GM19351 (cell line): ENCODE measurements around the gene FBXO28.

Source experiments
- ATAC-seq: cut with Tn5 transposase; IDR thresholded peaks from one replicate; pipeline ENCODE4 v1.9.1; 2021; ENCODE audit warnings: mild to moderate bottlenecking, moderate library complexity; ENCODE audit not compliant: unreplicated experiment

The FBXO28 gene

DNA sequence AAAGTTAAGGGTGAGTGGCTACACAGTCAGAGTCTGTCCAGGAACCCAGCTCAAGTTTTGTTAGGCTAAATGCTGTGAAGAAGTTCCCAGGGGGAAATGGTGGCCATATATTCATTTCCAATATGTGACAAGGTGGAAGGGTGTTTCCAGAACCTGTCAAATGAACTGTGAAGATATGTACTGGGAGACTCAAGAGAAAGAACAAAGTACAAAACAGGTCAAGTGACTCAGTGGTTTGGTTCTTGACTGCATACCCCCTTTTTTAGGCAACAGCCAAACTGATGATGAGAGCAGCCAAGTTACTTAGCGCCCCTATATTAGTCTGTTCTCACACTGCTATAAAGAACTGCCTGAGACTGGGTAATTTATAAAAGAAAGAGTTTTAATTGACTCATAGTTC lies 18.6 kb upstream of the FBXO28 start:
- ATAC-seq: no peak

GRCh38 chr1:224095867-224096266 lies 18.0 kb upstream of the FBXO28 start:
- no peak for ATAC-seq

- ATAC-seq: no peak
These were observed 17.1 kb upstream of the FBXO28 start for GRCh38 chr1:224096773-224097172.

DNA sequence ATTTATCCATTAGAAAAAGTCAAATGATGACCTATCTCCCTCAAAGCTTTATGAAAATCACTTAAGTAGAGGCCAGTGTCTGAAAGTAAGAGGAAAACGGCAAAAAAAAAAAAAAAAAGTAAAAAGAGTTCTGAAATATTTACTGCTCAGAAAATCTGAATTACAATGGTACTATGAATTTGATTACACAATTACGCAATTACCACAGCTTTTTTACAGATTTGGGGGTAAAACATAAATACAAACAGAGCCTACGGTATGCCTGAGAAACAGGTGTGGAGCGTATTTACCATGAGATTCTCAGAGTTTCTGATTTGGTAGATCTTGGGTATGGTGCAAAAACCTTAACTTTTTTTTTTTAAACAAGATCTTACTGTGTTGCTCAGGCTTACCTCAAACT lies 15.9 kb upstream of the FBXO28 start:
- ATAC-seq: no peak

DNA sequence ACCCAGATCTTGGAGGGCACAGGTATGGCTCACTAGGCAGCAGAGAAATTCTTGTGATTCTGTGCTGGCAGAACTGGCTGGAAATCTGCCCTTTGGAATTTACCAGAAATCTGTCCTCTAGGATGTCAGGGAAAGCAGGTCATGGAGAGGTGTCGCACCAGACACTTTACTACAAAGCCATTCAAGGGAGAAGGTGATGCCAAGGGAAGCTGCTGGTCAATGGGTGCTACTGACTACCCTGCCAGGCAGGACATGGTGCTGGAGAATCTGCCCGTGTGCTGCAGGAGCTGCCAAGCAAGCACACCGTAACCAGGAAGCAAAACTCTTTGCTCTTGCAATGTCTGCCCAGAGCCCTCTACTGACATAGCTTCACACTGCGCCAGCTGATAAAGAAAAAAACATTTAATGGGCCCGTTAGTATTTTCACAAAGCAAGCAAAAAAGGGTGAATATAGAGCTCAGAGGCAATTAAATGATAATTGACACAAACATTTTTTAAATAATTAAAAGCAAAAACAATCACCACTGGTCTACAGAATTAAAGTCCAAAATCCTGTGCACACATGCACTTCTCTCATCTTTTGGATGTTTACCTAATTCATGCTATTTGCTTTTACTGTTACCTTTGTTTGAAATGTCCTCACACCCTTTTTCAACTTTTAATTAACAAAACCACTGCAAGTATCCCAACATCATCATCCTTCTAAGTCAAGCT lies 7.2 kb upstream of the FBXO28 start:
- ATAC-seq: peak; percentile 86

DNA sequence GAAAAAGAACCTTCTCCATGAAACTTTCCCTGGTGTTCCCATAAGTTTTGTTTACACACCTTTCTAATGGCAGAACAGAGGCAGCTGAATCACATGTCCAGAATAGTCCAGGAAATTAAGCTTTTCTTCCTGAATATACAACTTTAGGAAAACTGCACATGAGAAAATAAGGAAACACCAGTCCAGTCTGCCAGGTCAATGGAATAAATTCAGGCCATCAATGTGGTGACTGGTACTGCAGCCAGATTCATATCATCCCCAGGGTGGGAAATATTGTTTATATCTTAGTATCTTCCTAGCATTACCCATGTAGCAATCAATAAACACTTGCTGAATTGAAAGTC lies 6.7 kb upstream of the FBXO28 start:
- ATAC-seq: no peak

DNA sequence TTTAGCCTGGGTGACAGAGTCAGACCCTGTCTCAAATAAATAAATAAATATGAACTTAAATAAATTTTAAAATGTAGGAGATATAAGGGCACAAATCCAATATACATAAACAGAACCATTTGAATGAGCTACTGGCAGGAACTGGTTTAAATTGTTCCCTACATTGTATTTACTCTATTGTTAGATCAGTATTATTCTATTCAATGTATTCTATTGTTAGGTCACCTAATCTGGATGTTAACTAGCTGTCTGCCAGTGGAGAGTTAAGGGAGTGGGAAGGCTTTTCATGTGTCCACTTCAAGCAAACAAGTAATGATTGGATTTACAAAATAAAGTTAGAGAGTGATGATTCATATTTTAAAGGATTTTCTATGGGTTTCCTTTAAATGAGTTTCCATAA lies 4.9 kb upstream of the FBXO28 start:
- no peak for ATAC-seq

DNA sequence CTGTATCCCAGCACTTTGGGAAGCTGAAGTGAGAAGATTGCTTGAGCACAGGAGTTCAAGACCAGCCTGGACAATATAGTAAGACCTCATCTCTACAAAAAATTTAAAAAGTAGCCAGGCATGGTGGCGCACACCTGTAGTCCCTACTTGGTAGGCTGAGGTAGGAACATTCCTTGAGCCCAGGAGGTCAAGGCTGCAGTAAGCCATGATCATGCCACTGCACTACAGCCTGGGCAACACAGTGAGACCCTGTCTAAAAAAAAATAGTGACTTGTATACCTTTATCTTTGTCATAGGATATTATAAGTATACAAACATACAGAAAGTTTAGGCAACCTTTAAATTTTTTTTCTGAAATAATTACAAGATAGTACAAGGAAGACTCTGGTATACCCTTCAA lies 3.9 kb upstream of the FBXO28 start:
- no peak for ATAC-seq

DNA sequence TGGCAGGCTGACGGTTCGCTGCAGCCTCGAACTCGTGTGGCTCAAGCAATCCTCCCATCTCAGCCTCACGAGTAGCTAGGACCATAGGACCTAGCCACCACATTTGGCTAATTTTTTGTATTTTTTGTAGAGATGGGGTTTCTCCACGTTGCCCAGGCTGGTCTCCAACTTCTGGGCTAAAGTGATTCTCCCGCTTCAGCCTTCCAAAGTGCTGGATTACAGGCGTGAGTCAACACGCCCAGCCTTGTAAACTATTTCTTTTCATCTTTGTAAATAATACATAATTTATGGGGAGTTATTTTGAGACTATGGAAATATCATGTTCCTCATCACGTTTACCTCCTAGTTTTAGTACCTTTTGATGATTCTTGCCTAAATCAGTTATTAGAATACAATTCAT lies 906 bp upstream of the FBXO28 start:
- no peak for ATAC-seq

GRCh38 chr1:224113545-224113917 lies 380 bp upstream of the FBXO28 start:
- peak; percentile 8 for ATAC-seq

DNA sequence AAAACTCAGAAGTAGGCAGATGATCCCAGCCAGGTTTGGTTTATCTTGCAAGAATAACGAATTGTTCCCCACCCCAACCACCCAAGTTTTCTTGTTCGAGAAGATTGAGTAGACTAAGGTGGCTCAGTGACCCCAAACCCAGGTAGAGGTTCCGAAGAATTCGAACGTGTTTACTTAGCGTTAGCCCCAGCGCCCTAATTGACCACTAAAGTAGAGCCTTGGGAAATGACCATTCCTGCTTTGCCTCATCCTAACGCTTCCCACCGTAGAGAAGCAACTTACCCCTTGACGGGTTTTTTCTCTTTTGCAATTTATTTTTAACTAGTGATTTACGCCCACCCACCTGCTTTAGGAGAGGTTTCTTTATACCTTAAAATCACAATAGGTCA lies 870 bp downstream of the FBXO28 start:
- ATAC-seq: no peak

GRCh38 chr1:224116131-224116530 lies 2.2 kb downstream of the FBXO28 start:
- ATAC-seq: peak; percentile 34

GRCh38 chr1:224118688-224119087 lies 4.8 kb downstream of the FBXO28 start:
- ATAC-seq: no peak

GRCh38 chr1:224123136-224123535 lies 9.2 kb downstream of the FBXO28 start:
- ATAC-seq: no peak

DNA sequence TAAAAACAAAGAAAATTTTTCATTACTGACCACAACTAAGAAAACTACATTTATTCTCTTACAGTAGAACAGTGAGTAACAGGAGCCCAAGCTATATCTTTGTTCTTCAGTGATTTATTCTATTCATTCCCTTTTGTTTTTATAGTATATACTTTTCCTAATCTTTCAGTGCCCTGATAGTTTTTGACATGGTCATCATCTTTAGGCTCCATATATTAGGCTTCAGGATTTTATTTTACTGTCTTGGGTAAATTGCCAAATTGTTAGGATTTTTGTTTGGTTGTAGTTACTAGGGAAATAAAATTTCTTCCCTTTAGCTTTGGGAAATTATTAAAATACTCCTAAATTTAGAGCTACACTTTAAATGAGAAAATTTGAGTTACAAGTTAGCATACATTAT lies 10.3 kb downstream of the FBXO28 start:
- no peak for ATAC-seq

DNA sequence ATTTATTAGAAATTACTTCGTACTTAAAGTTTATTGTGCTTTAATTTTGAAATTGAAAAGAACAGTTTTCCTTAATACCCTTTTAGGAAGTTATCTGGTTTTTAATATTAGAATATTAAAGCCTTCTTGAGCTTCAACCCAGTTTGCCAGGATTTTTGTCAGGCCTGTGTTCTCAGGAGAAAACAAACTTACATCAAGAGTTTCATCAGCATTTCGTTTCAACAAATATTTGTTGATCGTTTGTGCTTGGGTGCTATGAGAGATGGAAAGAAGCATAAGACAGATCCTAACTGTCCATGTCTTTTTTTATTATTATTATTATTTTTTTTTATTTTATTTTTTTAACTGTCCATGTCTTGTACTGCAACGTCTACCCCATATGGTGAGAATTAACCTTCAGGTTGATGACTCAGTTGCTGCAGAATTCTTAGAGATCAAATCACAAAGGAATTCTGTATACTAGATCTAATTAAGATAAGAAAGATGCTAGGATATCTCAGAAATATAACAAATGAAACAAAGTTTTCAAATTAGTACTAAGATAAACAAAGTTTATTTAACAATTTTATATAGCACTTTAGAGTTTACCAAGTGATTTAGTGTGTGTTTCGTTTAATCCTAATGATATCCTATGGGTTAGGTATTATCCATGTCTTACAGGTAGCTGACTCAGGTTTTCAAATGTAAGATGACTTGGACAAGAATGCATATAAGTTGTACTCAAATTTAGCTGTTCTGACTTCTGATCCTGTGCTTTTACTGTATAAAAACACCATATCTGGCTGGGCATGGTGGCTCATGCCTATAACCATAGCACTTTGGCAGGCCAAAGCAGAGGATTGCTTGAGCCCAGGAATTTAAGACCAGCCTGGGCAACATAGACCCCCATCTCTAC lies 14.3 kb downstream of the FBXO28 start:
- ATAC-seq: no peak

- no peak for ATAC-seq
These were observed 17.3 kb downstream of the FBXO28 start for GRCh38 chr1:224131253-224131652.

GRCh38 chr1:224132901-224133300 lies 19.0 kb downstream of the FBXO28 start:
- ATAC-seq: no peak

DNA sequence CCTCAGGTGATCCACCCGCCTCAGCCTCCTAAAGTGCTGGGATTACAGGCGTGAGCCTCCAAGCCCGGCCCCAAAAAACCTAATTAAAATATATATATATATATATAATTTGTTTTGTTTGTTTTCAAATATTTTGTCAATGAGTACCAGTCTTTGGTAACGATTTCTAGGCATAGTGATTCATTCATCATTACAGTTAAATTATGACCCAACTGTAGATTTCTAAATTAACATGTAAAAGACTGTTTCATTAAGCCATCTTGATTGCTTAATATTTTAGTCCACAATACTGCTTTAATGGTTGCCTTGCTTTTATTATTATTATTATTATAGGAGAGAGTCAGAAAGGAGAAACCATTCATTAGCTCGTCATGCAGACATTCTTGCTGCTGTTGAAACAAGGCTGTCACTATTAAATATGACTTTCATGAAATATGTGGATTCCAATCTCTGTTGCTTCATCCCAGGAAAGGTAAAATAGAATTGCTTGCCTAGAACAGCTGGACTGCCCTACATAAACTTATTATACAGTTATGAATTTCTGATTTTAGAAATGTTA lies 19.9 kb downstream of the FBXO28 start:
- ATAC-seq: no peak

- no peak for ATAC-seq
These were observed 23.6 kb downstream of the FBXO28 start for GRCh38 chr1:224137518-224137917.

GRCh38 chr1:224138198-224138597 lies 24.3 kb downstream of the FBXO28 start:
- ATAC-seq: no peak

GRCh38 chr1:224141693-224142092 lies 27.8 kb downstream of the FBXO28 start:
- no peak for ATAC-seq
